Keratinocyte (primary cell): Measurements from ENCODE around the gene CPEB1.
"Not testable (repeated sequence)": the region's sequence is repeated elsewhere in the genome, so short reads cannot be mapped to it uniquely, and the experiment has no call there.

Experiments
- CTCF ChIP-seq, 3 experiments: IDR thresholded peaks in 1 of 3; conservative IDR thresholded peaks in 1 of 3; optimal IDR thresholded peaks in 1 of 3; 2 replicates in 2 of 3; 3 replicates in 1 of 3; pipeline versions ENCODE3 to v1.5.1; 2011; ENCODE audit warnings: low read length in 3 of 3, mild to moderate bottlenecking in 3 of 3, moderate library complexity in 2 of 3, control low read depth in 1 of 3, inconsistent platforms in 1 of 3; ENCODE audit not compliant: insufficient read depth in 2 of 3; ENCODE audit errors: extremely low read depth in 1 of 3
- EZH2 ChIP-seq: IDR thresholded peaks from one replicate; pipeline ENCODE4 v1.6.1; 2012; ENCODE audit warnings: inconsistent platforms, mild to moderate bottlenecking, low read length, moderate library complexity

- not testable (repeated sequence) for TF ChIP-seq CTCF (optimal IDR thresholded peaks at IDR 0.05 in 1 of 3, IDR thresholded peaks at IDR 0.05 in 1 of 3, conservative IDR thresholded peaks at IDR 0.05 in 1 of 3; ENCODE audit: extremely low read depth in 1 of 3, insufficient read depth in 2 of 3, low read length in 3 of 3); EZH2
Measured at GRCh38 chr15:82507087-82507486, 140.1 kb downstream of the CPEB1 start.
